Fibroblast of lung (primary cell): ENCODE results near the gene SDK1. TPM values are rescaled to one million over a fixed set of nuclear protein-coding genes. Genes with fewer than 3 reads are reported as not detected.

Experiments used
- DNase-seq, 2 donors: peaks; one replicate each; pipeline versions ENCODE4 v3.0.0 to v3.0.0-alpha.2; 2010; ENCODE audit warnings: low read depth in 2 of 2
- H2AFZ ChIP-seq: 2 replicates; pipeline ENCODE4 v1.5.1; 2012; ENCODE audit warnings: low read length, control low read depth, inconsistent platforms
- H3K27ac ChIP-seq: 2 replicates; pipeline ENCODE4 v1.5.1; 2011; ENCODE audit warnings: low read length, control low read depth; ENCODE audit not compliant: insufficient read depth
- H3K27me3 ChIP-seq: 2 replicates; pipeline ENCODE4 v1.5.1; 2011; ENCODE audit warnings: mild to moderate bottlenecking, low read length; ENCODE audit not compliant: control insufficient read depth, insufficient read depth
- H3K36me3 ChIP-seq: 2 replicates; pipeline ENCODE4 v1.5.1; 2011; ENCODE audit warnings: low read length; ENCODE audit not compliant: control insufficient read depth, insufficient read depth
- H3K4me1 ChIP-seq: 2 replicates; pipeline ENCODE4 v1.5.1; 2011; ENCODE audit warnings: low read length; ENCODE audit not compliant: control insufficient read depth, insufficient read depth; ENCODE audit errors: extremely low read depth
- H3K4me2 ChIP-seq: 2 replicates; pipeline ENCODE4 v1.5.1; 2011; ENCODE audit warnings: low read length, control low read depth; ENCODE audit not compliant: insufficient read depth; ENCODE audit errors: extremely low read depth
- H3K4me3 ChIP-seq, 4 experiments: fragments of 200-600 bp in 1 of 4; sonication (generic) in 1 of 4; replicated peaks in 1 of 4; 2 replicates each; pipeline ENCODE4 v1.5.1; 2011 to 2016; ENCODE audit warnings: low read length in 4 of 4, low read depth in 3 of 4, mild to moderate bottlenecking in 3 of 4, control low read depth in 2 of 4, inconsistent platforms in 1 of 4, mixed read lengths in 1 of 4; ENCODE audit not compliant: insufficient read depth in 1 of 4; ENCODE audit errors: control extremely low read depth in 1 of 4
- H3K79me2 ChIP-seq: 2 replicates; pipeline ENCODE4 v1.5.1; 2012; ENCODE audit warnings: mild to moderate bottlenecking, low read length, inconsistent platforms; ENCODE audit not compliant: control insufficient read depth, insufficient read depth
- H3K9ac ChIP-seq: 2 replicates; pipeline ENCODE4 v1.5.1; 2011; ENCODE audit warnings: mild to moderate bottlenecking, low read length, control low read depth; ENCODE audit not compliant: insufficient read depth
- H3K9me3 ChIP-seq: 2 replicates; pipeline ENCODE4 v1.5.1; 2012; ENCODE audit warnings: low read depth, low read length; ENCODE audit not compliant: control insufficient read depth, insufficient read depth
- H4K20me1 ChIP-seq: 2 replicates; pipeline ENCODE4 v1.5.1; 2011; ENCODE audit warnings: low read length; ENCODE audit not compliant: control insufficient read depth, insufficient read depth; ENCODE audit errors: extremely low read depth
- CTCF ChIP-seq, 2 donors: IDR thresholded peaks in 1 of 2; conservative IDR thresholded peaks in 1 of 2; 1 replicate in 1 of 2; 2 replicates in 1 of 2; pipeline ENCODE4 v1.5.1; 2011 to 2012; ENCODE audit warnings: low read length in 2 of 2, control low read depth in 1 of 2, inconsistent platforms in 1 of 2, low read depth in 1 of 2, mild to moderate bottlenecking in 1 of 2
- EZH2 ChIP-seq: IDR thresholded peaks from 2 replicates; pipeline ENCODE4 v1.5.1; 2012; ENCODE audit warnings: low read length, control low read depth, mild to moderate bottlenecking; ENCODE audit errors: missing control alignments
- polyA plus RNA-seq, 2 donors: library from polyadenylated mRNA; depleted of rRNA in 1 of 2; stranded (reverse) in 1 of 2; unstranded in 1 of 2; fragments of >200 nt; gene quantifications; 2 replicates each; pipeline ENCODE4 v1.2.1, GENCODE V29; 2011 to 2012; ENCODE audit warnings: missing spikeins in 1 of 2
- total RNA-seq: library from RNA; depleted of rRNA; stranded (reverse); fragments of >200 nt; gene quantifications from 2 replicates; pipeline ENCODE4 v1.2.1, GENCODE V29; 2014

The SDK1 gene
- total and polyA plus RNA-seq, 2 donors (not counting 1 experiment from before 2014, with no cell fraction given): 1.0 to 8.6 TPM

- no peak overlapping the region for H3K4me2 ChIP-seq
- TF ChIP-seq EZH2 (no peak), CTCF (conservative IDR thresholded peaks at IDR 0.05 in 1 of 2, IDR thresholded peaks at IDR 0.05 in 1 of 2; ENCODE audit: low read depth in 1 of 2, low read length in 2 of 2) (peak in 1 of 2 donors; percentile 26)
- no peaks in the 10 kb centered on the region for H4K20me1 ChIP-seq
- no peak overlapping the region for H2AFZ ChIP-seq
- H3K4me3 ChIP-seq: no peak overlapping the region
- no peak overlapping the region for H3K9ac ChIP-seq
- H3K79me2 ChIP-seq: no peaks in the 10 kb centered on the region
- no peaks in the 10 kb centered on the region for H3K4me1 ChIP-seq
- H3K27ac ChIP-seq: no peak overlapping the region
- no peaks in the 10 kb centered on the region for H3K9me3 ChIP-seq
- H3K36me3 ChIP-seq: no peaks in the 10 kb centered on the region
- DNase-seq: peak in 1 of 2 donors; percentile 9
- no peaks in the 10 kb centered on the region for H3K27me3 ChIP-seq
Observed at GRCh38 chr7:3695602-3696001, 394.6 kb downstream of the SDK1 start.

- no peaks in the 10 kb centered on the region for H4K20me1 ChIP-seq
- DNase-seq: no peak
- no peak overlapping the region for H3K4me2 ChIP-seq
- no peaks in the 10 kb centered on the region for H3K79me2 ChIP-seq
- H3K27ac ChIP-seq: no peak overlapping the region
- H3K4me1 ChIP-seq: no peaks in the 10 kb centered on the region
- H2AFZ ChIP-seq: no peak overlapping the region
- H3K9ac ChIP-seq: no peak overlapping the region
- no peaks in the 10 kb centered on the region for H3K27me3 ChIP-seq
- TF ChIP-seq EZH2: no peak
- no peak for TF ChIP-seq CTCF (conservative IDR thresholded peaks at IDR 0.05 in 1 of 2, IDR thresholded peaks at IDR 0.05 in 1 of 2; ENCODE audit: low read depth in 1 of 2, low read length in 2 of 2)
- H3K9me3 ChIP-seq: no peaks in the 10 kb centered on the region
- no peaks in the 10 kb centered on the region for H3K36me3 ChIP-seq
- no peak overlapping the region for H3K4me3 ChIP-seq
Observed at GRCh38 chr7:3696113-3696512, 395.1 kb downstream of the SDK1 start.

GRCh38 chr7:3697472-3697871 is 396.4 kb downstream of the SDK1 start:
- H3K9ac ChIP-seq: no peak overlapping the region
- DNase-seq: no peak
- H3K27ac ChIP-seq: no peak overlapping the region
- H3K4me3 ChIP-seq: no peak overlapping the region
- no peaks in the 10 kb centered on the region for H4K20me1 ChIP-seq
- H3K4me2 ChIP-seq: no peak overlapping the region
- H3K9me3 ChIP-seq: no peaks in the 10 kb centered on the region
- H3K79me2 ChIP-seq: no peaks in the 10 kb centered on the region
- TF ChIP-seq EZH2: no peak
- TF ChIP-seq CTCF (conservative IDR thresholded peaks at IDR 0.05 in 1 of 2, IDR thresholded peaks at IDR 0.05 in 1 of 2; ENCODE audit: low read depth in 1 of 2, low read length in 2 of 2): no peak
- no peaks in the 10 kb centered on the region for H3K4me1 ChIP-seq
- H2AFZ ChIP-seq: no peak overlapping the region
- no peaks in the 10 kb centered on the region for H3K36me3 ChIP-seq
- H3K27me3 ChIP-seq: no peaks in the 10 kb centered on the region
